LNCAP (cell line): Measurements from ENCODE around the gene HOXC4.

Experiments used
- TF ChIP-seq, protein P1 (sequence below): fragments of 450-650 bp; IDR thresholded peaks from 2 replicates; pipeline ENCODE4 v1.5.1; 2017; ENCODE audit warnings: mild to moderate bottlenecking

HOXC4 gene

DNA sequence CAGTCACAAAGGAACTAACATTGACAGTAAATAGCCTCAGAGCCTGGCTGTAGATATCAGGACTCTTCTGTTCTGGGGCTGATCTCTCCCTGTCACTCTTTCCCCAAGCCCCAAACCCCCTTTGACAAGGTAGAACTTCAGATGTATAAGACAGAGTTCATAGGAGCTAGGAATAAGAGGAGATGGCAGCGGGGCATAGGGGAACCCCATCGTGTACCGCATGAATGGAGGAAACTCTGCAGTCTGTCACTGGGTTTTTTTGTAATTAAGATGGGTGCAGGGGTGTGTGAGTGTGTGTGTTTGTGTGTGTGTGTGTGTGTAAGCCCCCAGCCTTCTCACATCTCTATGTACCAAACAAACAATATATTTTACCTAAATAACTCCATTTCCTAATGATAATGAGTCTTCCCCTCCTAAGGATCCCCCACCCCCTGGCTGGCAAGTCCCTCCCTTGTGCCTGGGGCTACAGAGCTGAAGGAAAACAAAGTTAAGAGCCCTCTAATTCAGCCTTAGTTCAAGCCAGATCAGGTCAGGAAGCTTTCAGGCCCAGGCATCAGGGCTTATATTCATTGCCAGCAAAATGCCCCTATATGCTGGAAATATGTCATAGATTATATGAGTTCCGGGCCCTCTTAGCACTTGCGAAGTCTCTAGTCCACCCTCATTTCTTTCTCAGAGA, 9.1 kb upstream of the HOXC4 start:
- TF ChIP-seq, protein P1, sequence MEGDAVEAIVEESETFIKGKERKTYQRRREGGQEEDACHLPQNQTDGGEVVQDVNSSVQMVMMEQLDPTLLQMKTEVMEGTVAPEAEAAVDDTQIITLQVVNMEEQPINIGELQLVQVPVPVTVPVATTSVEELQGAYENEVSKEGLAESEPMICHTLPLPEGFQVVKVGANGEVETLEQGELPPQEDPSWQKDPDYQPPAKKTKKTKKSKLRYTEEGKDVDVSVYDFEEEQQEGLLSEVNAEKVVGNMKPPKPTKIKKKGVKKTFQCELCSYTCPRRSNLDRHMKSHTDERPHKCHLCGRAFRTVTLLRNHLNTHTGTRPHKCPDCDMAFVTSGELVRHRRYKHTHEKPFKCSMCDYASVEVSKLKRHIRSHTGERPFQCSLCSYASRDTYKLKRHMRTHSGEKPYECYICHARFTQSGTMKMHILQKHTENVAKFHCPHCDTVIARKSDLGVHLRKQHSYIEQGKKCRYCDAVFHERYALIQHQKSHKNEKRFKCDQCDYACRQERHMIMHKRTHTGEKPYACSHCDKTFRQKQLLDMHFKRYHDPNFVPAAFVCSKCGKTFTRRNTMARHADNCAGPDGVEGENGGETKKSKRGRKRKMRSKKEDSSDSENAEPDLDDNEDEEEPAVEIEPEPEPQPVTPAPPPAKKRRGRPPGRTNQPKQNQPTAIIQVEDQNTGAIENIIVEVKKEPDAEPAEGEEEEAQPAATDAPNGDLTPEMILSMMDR: no peak

DNA sequence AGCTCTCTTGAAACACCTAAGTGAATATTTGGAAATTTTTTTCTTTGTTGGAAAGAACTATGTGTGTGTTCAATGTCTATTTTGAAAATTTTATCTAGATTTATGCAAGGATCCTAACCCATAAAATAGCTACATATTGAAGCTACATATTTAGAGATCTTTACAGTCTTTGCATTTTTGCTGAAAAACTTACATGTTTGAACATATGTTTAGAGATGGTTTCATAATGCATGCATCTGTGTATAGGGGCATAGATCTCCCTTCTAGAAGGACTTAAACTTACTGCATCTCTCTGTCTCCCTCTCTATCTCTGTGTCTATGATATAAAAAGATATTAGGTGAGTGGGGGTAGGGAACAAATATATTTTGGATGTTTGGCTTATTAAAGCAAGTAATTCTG, 8.2 kb upstream of the HOXC4 start:
- TF ChIP-seq, protein P1: no peak

DNA sequence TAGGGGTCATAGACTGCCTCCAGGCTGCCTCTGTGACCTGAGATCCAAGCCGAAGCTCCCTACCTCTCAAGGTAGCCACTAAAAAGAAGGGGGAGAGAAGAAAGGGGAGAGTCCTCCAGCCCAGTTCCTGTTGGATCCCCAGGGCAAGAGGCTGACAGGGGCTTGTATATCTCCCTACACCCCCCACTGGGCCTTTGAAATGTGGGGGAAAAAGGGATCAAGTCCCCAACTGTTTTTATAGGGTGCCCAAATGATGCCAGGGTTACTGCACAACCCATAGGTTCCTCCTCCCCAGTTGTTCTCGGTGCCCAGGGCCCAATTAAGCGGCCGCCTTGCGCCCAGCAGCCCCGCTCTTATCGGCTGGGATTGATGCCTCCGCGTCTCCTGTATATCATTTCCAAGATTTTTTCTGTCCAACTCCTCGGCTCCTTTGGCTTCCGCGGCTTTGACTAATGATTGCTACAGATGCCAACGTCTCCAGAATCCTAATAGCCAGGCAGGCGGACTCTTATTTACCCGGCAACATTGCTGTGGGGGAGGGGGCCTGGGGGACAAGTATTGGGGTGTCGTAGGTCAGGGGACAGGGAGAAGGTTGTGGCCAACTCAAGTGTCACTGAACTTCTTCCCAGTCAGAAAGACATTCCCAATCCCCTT, 7.6 kb upstream of the HOXC4 start:
- TF ChIP-seq, protein P1: no peak

DNA sequence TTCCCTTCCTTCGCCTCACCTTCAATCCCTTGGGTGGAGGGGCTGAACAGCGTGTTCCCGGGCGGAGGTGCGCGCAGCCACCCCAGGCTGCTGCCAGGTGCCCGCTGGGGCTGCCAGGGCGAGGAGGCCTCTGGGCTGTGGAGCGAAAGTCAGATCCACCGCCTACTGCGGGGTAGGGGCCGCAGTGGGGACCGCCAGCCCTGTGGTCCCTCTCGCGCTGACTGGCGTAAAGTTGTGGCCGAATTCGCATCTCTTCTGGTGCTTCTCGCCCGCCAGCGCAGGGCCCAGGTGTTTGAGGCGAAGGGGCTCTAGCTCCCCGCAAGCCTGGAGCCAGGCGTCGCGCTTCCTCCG, 6.9 kb upstream of the HOXC4 start:
- TF ChIP-seq, protein P1: no peak

DNA sequence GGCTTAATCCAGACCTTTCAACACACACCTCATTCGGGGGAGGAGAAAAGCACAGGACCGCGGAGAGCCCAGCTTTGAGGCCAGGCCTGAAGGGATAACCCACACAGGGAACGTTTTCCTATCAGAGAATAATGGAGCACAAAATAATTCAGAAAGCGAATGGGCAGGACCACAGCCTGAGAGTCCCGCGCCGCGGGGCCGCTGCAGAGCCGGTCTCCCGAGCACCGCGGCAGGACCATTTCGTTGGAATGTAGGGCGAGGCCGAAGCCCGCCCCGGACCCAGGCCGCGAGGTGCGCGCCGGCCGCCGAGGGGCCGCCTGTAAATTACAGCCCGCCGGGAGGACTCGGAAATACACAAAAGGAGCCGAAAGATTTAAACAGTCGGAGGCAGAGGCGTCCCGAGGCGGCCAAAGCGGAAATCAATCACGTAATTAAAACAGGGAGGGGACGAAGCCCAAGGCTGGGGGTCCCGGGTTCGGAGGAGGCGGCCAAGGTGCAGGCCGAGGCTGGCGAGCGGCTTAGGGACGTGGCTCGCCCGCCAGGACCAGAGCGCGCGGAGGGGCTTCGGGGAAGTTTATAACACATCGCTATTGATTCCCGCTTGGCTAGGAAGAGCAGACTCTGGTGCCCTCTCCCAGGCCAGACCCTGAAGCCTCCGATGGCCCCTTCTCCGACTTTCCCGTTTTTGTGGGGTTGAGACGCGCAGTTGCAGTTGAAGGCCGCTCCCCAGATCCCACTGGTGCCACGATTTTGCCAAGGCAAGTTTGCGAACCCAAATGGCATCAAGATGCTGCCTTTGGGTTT, 6.3 kb upstream of the HOXC4 start:
- TF ChIP-seq, protein P1: no peak

DNA sequence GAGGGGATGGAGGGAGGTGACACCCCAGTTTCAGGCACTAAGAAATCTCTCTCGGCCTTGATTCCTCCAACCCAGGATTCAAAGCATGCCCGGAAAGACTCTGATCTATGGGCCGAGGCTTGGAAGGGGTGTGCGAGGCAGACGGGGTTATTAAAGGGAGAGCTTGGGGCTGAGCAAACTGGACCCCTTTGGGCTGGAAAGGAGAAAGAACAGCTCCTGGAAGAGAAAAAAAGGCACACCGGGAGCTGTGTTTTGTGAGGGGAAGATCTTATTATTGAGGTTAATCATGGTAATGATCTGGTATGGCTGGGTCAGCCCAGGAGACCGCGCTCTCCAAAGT, 5.7 kb upstream of the HOXC4 start:
- TF ChIP-seq, protein P1: no peak

DNA sequence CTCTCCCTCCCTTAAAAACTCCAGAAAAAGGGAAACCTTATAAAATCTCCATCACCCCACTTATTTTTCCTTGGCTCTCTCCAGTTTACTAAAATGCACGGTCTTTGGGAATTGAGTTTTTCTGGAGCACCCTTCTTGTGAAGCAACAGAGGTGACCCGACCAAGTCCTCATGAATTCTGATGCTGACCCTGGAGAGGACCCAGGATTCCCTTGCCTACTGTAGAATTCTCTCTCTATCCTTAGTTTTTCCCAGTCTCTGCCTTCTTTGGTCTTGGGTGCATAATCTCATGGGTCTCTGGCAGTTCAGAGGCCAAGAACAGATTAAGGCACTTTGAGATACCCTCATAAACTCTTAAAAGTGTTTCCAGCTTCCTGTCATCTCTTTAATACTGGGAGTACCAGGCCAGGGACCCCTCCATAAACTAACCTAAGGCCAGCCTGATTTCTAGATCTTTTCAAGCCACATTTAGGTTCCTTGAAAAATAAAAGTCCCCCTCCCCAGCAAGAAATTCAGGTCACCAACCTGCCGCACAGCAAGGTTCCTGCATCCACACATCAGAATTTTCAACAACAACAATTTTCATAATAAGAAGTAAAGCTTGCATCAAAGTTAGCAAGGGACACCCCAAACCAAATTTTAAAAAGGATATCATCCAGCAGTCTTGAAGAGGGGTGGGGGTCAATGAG, 5.1 kb upstream of the HOXC4 start:
- TF ChIP-seq, protein P1: no peak
